ENCODE measurements around the gene NKX1-1. TPM values are rescaled to one million over a fixed set of nuclear protein-coding genes. Genes with fewer than 3 reads are reported as not detected.
A peak's percentile ranks its signal among the peaks of the same experiment; 100 is the strongest.

Gene NKX1-1
- total RNA-seq, 1 experiment from 2014 or later, result not detected

- POLR2A ChIA-PET, result no interaction called here
- H3K27ac Mint-ChIP-seq, result no peak overlapping the region
- CTCF ChIA-PET, result interaction anchor here (2.2 kb wide), 1 partner anchor 23 kb away, joined by 6 read pairs; no protein-coding TSS in a partner anchor
- no peak overlapping the region for H3K4me3 Mint-ChIP-seq
- DNase-seq (ENCODE audit: low spot score) (peak; percentile 8), ATAC-seq (no peak)
- no peaks in the 10 kb centered on the region; the same call in 1 of the 2 replicates for H3K27me3 Mint-ChIP-seq (ENCODE audit: low read depth)
- H3K36me3 Mint-ChIP-seq, result peaks cover 3% of the 10 kb centered on the region; the same call in 1 of the 2 replicates
- H3K4me1 Mint-ChIP-seq, result no peaks in the 10 kb centered on the region
- H3K9me3 Mint-ChIP-seq, result no peaks in the 10 kb centered on the region
- TF ChIP-seq TEAD4 (CRISPR knock-in tag; IDR thresholded peaks at IDR 0.05) (no peak), ZNF263 (CRISPR knock-in tag; IDR thresholded peaks at IDR 0.05; ENCODE audit: low read depth) (no peak), ZNF219 (CRISPR knock-in tag; IDR thresholded peaks at IDR 0.05; ENCODE audit: borderline replicate concordance) (no peak), USF1 (CRISPR knock-in tag; IDR thresholded peaks at IDR 0.05) (no peak), ZNF532 (CRISPR knock-in tag; IDR thresholded peaks at IDR 0.05; ENCODE audit: borderline replicate concordance) (no peak), CREM (CRISPR knock-in tag; IDR thresholded peaks at IDR 0.05) (no peak), NFATC4 (CRISPR knock-in tag; IDR thresholded peaks at IDR 0.05) (no peak), JAZF1 (CRISPR knock-in tag; IDR thresholded peaks at IDR 0.05) (no peak), PRDM15 (CRISPR knock-in tag; IDR thresholded peaks at IDR 0.05) (no peak), CTCF (IDR thresholded peaks at IDR 0.05) (no peak), AR (CRISPR knock-in tag; IDR thresholded peaks at IDR 0.05) (no peak), ARID4B (CRISPR knock-in tag; IDR thresholded peaks at IDR 0.05; ENCODE audit: borderline replicate concordance) (no peak), FOXJ3 (CRISPR knock-in tag; IDR thresholded peaks at IDR 0.05; ENCODE audit: borderline replicate concordance) (no peak), OVOL2 (CRISPR knock-in tag; IDR thresholded peaks at IDR 0.05; ENCODE audit: borderline replicate concordance) (no peak), GRHL2 (CRISPR knock-in tag; IDR thresholded peaks at IDR 0.05; ENCODE audit: insufficient replicate concordance, severe bottlenecking) (no peak), GTF2I (CRISPR knock-in tag; conservative IDR thresholded peaks at IDR 0.05) (no peak), ZSCAN18 (CRISPR knock-in tag; IDR thresholded peaks at IDR 0.05) (no peak)
These were observed 27.5 kb downstream of the NKX1-1 start for GRCh38 chr4:1378559-1379231.
